HG03565 (cell line): ENCODE results near the gene MTMR10.
A peak's percentile ranks its signal among the peaks of the same experiment; 100 is the strongest.

ENCODE experiments used
- ATAC-seq: cut with Tn5 transposase; IDR thresholded peaks from one replicate; pipeline ENCODE4 v1.9.1; 2021; ENCODE audit warnings: mild to moderate bottlenecking, moderate library complexity; ENCODE audit not compliant: unreplicated experiment

Gene MTMR10, protein sequence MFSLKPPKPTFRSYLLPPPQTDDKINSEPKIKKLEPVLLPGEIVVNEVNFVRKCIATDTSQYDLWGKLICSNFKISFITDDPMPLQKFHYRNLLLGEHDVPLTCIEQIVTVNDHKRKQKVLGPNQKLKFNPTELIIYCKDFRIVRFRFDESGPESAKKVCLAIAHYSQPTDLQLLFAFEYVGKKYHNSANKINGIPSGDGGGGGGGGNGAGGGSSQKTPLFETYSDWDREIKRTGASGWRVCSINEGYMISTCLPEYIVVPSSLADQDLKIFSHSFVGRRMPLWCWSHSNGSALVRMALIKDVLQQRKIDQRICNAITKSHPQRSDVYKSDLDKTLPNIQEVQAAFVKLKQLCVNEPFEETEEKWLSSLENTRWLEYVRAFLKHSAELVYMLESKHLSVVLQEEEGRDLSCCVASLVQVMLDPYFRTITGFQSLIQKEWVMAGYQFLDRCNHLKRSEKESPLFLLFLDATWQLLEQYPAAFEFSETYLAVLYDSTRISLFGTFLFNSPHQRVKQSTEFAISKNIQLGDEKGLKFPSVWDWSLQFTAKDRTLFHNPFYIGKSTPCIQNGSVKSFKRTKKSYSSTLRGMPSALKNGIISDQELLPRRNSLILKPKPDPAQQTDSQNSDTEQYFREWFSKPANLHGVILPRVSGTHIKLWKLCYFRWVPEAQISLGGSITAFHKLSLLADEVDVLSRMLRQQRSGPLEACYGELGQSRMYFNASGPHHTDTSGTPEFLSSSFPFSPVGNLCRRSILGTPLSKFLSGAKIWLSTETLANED

DNA sequence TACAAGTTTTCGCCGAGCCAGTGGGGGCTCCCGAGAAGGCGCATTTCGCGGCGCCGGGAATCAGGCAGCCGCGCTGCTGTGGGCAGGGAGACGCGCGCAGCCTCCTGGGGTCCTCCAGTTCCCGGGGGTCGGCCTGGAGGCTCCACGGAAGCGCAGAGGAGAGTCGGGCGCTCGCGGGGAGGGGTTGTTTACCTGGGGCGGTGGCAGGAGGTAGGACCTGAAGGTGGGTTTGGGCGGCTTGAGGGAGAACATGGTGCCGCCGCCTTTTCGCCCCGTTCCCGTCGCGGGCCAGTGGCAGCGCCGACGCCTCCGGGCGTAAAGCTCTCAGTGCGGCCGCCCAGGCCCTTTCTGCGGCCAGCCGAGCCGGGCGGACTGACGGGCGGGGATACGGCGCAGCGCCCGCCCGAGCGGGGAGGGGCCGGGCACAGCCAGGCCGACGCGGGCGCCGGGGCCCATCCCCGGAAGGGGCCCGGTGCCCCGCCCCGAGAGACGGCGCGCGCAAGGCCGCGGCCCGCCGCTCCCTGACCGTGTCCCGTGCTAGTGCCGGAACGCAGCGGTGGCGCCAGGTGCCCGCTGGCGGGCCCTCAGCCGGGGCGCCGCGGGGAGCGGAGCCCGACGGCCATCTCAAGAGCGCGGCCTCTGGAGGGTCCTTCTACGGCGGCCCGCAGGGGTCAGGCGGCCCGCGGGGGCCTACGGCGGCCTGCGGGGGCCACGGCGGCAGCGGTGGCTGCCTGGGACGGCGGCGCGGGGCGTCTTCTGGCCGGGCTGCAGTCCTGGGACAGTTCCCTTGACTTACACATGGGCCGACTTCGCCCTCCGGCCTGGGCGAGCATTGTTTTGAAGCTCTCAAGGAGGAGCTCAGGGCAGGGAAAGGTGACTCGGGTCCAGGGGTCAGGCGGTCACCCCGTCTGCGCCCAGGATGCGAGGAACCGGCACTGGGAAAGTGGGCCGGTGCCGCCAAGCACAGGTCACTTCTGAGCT, at the start of gene MTMR10:
MTMR10 (minus strand) TSS at position 374 of the 981 bp plus-strand sequence; CDS start at position 252, 122 bp downstream.
- peak; percentile 87 for ATAC-seq

DNA sequence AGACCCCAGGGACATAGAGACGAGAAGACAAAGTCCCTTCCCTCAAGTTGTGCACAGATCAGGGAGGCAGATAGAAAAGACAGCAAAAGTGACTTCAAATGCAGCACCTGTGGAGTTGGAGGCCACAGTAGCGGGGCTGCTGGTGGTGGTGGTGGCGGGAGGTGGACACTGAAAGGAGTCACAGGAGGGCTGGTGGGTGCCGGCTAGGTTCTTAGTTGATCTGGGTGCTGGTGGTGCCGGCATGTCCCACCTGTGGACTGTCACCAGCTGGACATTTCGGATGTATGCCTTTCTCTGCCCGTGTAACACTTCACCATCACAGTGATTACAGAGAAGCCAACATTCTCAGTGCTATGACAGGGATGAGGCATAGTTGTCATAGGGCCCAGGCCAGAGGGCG, 49.2 kb upstream of the MTMR10 start:
- ATAC-seq: no peak

DNA sequence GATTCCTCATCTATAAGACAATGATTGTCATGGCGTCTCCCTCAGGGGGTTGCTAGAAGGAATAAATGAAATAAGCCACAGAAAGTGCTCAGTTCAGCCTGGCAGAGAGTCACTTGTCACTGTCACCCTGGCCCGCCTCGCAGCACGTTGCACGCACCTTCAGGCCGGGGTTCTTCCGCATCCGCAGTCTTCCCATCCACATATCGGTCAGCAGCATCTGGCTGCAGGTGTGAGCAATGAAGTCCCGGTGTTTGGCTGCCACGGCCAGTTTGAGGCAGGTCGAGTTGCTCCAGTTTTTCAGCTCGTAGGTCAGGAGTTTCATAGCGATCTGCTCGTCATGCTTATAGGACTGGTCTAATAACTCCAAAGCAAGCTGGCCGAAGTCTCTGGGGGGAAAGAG, 48.5 kb upstream of the MTMR10 start:
- ATAC-seq: no peak

DNA sequence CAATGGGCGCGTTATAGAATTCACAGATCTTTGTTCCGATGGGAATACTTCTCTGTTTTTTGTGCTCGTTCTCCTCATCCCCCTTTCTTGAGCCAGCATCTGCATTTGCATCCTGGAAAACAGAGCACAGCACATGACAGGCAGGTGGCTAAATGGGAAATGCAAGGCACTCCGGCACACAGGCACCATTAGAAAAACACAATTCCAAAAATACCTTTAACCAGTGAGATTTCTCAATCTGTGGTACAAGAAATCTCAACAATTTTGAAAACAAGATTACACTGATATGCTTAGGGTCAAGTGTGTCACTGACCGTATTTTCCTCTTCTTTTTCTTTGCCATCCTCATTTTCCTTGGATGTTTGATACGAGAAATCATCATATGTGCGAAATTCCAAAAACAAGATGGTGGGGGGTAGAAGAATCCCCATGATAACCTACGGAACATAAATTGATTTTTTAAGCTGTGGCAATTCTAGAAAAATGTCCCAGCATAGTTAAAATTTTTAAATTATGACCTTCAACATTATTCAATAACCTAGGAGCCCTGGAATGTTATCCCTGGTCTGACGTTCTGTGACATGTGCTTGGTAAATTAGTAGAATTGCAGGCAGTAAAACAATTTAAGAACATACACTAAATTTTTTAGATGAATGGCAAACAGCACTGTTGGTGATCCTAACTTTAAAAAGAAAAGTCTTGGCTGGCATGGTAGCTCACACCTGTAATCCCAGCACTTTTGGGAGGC, 46.5 kb upstream of the MTMR10 start:
- ATAC-seq: no peak

DNA sequence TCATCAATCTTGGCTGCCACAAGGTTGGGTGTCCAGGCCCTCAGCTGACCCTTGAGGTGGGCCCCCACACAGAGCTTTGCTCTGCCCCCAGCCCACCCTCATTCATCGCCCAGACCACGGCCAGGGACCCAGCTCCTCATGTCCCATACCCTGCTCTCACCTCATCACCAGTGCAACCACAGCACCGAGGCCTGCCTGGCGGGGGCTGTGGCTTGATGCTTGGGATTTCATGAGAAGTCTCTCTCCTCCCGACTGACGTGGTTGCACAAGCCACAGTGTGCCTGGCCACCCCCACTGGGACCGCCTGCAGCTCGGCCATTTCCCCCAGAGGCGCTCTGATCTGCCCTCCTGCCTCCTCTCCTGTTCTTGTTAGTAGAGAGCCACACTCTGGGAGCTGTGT, 45.4 kb upstream of the MTMR10 start:
- no peak for ATAC-seq

DNA sequence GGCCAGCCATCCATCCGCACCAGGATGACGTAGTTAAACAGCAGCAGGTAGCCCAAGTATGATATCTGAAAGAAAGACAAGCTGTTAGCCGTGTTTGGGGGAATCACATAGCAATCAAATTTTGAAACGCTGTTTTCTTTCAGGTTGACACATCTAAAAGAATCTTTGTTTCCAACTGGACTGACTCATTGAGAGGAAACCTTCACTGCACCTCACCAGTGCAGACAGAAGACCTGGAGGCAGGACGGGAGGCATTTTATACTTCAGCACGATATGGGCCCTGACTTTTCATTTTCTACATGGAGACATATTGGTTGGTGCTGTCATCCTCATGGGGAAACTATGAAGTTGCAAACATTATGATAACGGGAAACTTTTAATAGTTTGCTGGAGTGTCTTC, 44.2 kb upstream of the MTMR10 start:
- ATAC-seq: no peak

DNA sequence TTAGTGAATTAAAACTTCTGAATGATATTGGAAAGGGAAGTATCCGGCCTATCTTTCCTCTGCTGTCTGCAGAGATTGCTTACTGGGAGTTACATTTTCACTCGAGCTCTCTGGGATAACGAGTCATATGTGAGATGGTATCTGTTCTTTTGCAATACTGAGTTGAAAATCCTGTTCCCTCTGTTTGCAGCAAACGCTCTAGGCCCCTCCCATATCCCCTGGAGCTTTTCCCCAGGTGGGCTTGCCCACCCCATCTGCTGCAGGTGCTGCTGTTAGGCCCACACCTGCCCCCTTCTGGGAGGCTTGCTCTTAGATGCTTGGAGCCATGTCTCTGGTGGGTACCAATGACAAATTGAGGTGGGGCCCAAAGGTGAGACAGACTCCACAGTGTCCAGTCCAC, 42.7 kb upstream of the MTMR10 start:
- ATAC-seq: no peak

DNA sequence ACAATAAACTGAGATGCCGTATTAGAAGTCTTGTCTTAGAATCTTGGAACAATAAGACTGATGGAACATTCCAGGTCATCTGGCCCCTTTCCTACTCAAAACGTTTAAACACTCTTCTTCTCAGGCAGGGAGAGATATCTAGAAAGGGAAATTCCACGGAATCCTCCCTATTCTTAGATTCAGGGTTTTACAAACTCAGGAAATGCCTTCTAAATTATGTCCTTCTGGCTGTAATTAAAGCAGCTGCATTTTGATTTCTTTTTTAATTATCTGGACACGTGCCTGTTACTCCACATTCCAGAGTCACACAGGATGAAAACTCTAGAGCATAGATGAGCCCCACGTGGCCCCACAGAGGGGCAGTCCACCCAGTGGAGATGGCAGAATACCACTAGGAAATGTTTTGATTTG, 41.5 kb upstream of the MTMR10 start:
- no peak for ATAC-seq

DNA sequence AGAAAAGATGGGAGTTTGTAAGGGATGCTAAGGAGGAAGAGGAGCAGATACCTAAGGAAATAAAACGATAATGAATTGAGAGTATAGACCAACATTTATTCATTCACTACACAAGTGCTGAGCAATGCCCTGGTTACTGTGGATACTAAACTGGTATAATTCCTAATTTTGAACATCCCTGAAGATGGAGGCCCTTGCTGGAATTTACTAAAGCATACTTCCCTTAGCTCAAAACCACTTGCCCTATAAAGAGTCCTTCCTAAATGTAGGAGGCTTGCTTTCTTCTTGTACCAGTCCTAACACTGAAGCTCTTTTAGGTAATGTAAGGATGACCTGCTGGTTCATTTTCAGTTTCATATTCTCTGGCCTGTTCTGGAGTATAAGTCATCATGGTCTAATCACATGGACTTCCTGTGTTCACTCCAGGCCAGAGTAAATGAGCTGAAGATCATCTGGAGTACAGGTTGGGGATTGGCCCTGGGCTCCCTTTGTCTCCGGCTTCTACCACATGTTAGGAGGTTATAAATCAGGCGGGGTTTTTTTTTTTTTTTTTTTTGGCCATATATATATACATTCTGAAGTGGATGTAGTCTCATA, 40.1 kb upstream of the MTMR10 start:
- ATAC-seq: peak; percentile 71

DNA sequence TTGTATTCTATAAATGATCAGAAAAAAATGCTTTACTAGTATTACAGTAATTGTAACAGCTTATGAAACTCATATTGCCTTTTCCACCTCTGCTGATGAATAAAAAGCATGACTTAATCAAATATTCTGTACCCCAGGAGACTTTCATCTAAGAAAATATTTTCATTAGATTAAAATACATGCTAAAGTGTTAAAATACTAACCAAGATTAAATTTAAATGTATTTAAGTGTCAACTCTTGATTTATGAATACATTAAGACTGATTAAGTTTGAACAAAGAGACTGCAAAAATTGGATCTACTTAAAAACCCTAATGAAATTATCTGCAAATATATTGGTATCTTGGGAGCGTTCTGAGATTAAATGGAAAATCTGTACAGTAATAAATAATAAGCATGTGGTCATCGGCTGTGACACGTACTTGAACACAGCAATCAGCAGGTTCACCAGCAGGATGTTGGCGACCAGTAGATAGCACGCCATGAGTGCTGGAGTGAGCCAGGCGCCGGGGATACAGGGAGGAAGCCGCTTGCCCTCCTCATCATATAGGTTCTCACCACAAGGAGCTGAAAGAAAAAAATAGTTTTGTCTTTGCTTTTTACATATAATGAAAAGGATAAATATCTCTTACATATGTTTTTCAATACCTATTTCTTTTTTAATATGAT, 36.6 kb upstream of the MTMR10 start:
- ATAC-seq: no peak

DNA sequence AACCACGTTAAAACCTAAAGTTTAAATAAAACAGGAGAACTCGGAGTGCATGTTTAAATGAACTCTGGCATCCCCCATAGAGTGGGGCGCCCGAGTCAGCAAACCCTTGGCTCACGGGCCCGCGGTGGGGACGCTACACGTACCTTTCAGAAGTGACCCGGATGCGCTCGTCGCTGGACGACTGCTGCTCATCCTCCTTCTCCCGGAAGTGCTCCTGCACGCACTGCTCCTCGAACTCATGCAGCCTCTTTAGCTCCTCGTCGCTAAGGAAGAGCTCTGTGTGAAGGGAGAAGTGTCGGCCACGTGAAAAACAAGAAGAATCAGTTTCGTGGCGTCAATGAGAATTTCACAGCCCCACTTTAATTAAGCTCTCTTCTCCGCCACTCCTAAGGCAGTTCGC, 34.6 kb upstream of the MTMR10 start:
- no peak for ATAC-seq

DNA sequence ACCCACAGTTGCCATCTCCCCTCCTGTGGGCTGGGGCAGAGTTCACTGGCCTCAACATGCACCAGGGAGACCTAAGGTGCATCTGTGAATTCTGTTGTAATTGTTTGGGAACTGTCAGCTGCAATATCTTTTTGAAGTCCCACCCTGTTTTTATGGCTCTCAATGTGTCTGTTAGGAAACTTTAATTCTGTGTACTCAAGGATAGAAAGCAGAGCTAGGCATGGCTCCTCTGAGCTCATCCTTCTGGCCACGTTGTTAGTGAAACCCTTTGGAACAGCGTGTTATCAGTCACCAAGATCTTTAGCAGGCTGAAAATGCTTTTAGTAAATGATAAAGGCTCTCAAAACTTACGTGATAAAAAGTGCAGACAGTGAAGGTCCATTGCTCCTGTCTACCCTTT, 33.6 kb upstream of the MTMR10 start:
- ATAC-seq: no peak

DNA sequence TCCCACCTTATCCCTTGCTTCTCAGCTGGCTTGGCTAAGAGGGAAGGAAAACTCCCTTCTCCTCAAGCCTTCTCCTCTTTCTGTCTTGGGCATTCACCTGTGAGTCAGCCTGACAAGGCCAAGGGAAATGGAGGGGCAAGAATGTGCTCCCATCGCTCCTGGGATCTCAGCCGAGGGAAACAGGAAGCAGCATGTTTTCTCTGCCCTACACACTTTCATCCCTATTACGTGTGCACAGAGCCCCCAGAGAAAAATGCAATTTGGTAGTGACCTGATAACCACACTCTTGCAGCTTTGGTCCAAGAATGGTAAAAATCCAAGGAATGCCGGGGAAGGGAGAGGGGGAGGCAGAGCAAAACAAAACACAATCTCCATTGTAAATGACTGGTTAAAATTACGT, 32.9 kb upstream of the MTMR10 start:
- no peak for ATAC-seq

DNA sequence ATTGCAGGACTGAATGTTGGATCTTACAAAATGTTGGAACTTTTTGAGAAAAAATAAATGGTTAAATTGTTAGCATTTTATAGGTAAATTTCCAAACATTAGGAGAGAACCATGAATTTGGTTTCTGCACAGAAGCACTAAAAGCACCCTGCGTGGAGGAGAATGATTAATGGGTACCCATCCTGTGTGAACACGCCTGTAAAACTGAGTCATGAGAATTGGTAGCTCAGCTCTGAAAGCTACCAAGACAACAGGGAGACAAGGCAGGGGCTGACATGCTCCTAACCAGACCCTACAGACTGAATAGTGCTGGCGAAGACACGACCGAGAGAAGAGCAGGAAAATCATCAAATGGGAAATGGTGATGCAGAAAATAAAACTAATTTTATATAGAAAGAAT, 32.4 kb upstream of the MTMR10 start:
- ATAC-seq: no peak

DNA sequence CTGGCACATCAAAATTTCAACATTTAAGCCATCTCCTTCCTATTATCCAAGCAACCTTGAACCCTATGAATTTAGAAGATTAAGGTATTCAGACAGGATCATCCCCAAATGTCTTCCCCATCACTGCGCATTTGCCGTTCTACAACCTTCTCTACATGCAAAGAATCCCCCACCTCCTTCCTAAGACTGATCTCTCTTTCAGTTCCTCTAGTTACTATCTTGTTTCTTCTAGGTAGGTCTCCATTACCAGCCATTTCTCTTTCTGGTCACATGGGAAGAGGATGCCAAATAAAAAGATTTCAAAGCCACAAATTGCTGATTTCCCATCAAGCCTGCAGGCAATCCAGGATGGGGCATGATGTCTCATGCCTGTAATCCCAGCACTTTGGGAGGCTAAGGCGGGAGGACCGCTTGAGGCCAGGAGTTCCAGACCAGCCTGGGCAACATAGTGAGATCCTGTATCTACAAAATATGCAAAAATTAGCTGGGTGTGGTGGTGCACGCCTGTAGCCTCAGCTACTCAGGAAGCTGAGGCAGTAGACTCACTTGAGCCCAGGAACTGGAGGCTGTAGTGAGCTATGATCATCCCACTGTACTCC, 29.7 kb upstream of the MTMR10 start:
- ATAC-seq: no peak

DNA sequence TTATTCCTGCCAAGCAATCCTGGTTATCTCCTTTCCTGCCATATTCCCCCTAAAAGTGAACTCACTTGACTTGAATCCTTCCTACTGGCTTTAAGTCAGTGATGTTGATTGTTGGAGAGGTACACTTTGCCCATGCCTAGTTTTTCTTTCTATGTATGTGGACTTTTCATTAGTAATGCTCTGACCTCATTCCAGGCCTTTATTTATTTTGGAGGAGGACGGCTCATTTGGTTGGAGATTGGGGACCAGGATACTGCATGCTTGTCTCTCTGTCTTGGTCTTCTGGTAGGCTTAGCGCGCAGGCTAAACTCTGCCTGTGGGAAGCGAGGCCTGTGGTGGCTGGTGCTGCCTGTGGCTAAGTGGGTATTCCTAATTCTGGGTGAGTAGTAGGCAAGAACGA, 29.1 kb upstream of the MTMR10 start:
- ATAC-seq: no peak

DNA sequence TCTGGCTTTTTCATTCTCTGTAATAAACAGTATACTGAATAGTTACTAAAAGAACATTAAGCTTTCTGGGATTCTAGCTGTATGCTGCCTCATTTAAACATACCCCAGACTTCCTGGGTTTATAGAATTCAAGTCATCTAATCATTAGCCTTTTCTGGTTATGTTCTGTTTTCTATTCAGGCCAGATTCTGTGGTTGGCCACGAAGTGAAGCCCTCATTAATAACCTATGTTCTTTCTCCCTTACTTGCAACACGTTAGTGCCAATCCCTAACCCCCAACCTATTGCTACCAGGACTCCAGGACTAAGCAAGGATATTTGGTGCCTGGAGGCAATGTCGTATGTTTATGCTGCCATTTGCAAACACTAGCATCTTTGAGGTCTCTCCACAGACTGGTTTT, 28.6 kb upstream of the MTMR10 start:
- ATAC-seq: no peak

DNA sequence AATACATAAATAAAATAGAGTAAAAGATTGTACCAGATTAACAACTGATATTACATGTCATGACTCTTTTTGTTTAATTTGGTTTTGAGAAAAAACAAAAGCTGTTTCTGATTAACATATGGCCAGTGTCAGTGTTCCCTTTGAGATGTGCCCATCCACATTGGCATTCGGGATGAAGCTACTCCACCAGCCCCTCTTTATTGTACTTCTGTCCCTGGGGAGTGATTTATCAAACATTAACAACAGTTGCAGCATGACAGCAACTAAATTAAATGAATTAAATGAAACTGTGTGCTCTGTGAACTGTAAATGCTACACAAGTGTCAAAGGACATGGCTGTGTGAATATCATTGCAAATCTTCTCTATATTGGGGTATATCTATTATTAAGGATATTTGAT, 25.9 kb upstream of the MTMR10 start:
- ATAC-seq: no peak

DNA sequence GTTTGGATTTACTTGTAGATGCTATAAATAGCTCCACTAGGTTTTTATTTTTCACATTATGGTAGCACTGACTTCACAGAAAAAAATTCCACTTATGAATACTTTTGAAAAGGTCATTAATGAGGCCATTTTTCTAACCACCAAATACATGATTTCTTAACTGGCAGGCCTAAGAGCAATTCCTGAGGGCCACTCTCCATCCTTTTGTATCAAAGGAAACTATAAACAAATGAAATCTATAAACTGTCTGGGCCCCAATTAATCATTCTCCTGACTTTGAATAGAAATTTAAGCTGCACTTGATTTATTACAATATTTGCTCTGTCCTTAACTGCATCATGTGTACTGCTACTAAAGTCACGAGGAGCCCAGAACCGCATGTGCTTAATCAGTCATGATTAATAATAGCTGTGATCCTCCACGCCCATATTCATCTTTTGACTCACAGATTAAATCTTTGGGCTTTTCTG, 25.1 kb upstream of the MTMR10 start:
- no peak for ATAC-seq
